Smooth muscle cell of the brain vasculature (primary cell): ENCODE data around the gene ANHX.

Experiments
- DNase-seq: peaks from one replicate; pipeline ENCODE4 v3.0.0-alpha.2; 2012; ENCODE audit warnings: low read depth, low spot score

The ANHX gene

DNA sequence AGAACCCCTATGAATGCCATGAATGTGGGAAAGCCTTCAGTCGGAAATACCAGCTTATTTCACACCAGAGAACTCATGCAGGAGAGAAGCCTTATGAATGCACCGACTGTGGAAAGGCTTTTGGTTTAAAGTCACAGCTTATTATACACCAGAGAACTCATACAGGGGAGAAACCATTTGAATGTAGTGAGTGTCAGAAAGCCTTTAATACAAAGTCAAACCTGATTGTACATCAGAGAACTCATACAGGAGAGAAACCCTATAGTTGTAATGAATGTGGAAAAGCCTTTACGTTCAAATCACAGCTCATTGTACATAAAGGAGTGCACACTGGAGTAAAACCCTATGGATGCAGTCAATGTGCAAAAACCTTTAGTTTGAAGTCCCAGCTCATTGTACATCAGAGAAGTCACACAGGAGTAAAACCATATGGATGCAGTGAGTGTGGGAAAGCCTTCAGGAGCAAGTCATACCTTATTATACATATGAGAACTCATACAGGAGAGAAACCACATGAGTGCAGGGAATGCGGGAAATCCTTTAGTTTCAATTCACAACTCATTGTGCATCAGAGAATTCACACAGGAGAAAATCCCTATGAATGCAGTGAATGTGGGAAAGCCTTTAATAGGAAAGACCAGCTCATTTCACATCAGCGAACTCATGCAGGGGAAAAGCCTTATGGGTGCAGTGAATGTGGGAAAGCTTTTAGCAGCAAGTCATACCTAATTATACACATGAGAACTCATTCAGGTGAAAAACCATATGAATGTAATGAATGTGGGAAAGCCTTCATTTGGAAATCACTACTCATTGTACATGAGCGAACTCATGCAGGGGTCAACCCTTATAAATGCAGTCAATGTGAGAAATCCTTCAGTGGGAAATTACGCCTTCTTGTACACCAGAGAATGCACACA is 32.1 kb downstream of the ANHX start:
- no peak for DNase-seq

DNA sequence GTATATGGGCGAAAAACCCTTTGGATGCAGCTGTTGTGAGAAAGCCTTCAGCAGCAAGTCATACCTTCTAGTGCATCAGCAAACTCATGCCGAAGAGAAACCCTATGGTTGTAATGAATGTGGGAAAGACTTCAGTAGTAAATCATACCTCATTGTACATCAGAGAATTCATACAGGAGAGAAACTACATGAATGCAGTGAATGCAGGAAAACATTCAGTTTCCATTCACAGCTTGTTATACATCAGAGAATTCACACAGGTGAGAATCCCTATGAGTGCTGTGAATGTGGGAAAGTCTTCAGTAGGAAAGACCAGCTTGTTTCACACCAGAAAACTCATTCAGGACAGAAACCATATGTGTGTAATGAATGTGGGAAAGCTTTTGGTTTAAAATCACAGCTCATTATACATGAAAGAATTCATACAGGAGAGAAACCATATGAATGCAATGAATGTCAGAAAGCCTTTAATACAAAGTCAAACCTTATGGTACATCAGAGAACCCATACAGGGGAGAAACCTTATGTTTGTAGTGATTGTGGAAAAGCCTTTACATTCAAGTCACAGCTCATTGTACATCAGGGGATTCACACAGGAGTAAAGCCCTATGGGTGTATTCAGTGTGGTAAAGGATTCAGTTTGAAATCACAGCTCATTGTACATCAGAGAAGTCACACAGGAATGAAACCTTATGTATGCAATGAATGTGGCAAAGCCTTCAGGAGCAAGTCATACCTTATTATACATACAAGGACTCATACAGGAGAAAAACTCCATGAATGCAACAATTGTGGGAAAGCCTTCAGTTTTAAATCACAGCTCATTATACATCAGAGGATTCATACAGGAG is 33.0 kb downstream of the ANHX start:
- DNase-seq, result no peak

DNA sequence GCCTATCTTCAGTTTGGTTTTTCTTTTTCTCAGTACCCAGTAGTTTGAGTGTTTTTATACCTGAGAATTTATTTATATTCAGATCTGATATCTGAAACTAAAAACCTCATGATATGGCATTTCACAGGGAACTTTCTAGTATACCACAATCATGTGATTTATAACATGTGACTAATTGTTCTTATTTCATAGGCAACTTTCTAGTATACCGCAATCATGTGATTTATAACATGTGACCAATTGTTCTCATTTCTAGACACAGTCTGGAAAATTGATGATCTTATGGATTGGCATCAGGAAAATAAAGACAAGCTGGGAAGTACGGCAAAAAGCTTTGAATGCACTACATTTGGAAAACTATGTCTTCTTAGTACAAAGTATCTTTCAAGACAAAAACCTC is 33.8 kb downstream of the ANHX start:
- no peak for DNase-seq

DNA sequence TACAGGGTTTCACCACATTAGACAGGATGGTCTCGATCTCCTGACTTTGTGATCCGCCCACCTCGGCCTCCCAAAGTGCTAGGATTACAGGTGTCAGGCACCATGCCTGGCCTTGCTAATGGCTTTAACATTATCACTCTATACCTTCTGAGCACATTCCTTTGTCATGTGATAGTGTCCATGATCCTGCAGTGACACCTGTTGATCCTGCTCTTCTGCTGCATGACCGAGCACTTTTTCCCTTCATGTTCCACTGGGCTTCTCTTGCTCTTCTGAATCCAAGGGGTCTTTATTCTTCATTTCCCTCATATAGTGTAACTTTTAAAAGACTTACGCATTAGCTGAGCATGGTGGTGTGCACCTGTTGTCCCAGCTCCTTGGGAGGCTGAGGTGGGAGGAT is 42.8 kb downstream of the ANHX start:
- no peak for DNase-seq

DNA sequence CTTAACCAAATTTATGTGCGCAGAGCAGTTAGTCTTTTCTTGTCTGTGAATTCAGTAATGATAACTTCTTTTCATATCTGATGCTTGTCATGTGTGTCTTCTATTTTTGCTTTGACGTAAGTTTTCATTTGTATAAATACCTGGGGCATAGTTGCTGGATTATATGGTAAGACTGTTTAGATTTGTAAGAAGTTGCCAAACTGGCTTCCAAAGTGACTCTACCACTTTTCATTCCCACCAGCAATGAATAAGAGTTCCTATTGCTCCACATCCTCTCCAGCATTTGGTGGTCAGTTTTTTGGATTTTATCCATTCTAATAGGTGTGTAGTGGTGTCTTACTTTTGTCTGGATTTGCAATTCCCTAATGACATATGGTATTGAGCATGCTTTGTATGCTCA is 45.5 kb downstream of the ANHX start:
- DNase-seq, result no peak

DNA sequence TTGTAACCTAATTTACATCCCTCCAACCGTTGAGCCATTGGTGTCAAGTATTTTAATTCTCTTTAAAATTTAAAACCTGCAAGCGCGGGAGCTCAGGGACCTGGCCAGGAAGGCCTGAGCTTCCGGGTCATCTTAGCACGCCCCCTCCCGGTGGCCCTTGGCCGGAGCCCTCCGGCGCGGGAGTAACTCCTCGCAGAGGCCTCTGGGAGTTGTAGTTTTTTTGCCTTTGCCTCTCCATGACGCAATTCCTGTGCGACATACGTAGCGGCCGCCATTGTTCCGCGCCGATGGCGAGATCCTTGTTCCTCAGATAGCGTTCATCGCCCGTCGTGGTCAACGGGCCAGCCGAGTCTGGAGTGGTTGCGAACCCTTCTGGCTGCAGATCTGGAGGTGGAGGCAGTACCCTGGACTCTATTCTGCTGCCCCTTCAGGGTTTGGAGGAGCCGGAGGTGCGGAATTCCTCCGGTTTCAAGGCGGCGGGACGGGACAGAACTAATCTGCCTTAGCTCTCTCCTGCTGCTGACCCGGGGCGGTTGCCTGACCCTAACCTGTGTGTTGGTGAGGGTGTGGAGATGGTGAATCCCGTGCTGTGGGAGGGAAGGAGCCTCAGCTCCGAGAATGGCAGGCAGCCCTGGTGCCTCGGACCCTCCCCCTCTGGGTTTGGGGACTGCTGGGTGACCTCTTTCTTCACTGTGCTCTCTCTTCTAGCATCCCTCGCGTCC is 54.3 kb downstream of the ANHX start, which contains the start of gene ZNF268:
Gene ZNF268, plus strand, starts transcription at position 258 of the 722 bp plus-strand sequence. CDS start 503 bp downstream, outside the sequence.
- peak; percentile 83 for DNase-seq

DNA sequence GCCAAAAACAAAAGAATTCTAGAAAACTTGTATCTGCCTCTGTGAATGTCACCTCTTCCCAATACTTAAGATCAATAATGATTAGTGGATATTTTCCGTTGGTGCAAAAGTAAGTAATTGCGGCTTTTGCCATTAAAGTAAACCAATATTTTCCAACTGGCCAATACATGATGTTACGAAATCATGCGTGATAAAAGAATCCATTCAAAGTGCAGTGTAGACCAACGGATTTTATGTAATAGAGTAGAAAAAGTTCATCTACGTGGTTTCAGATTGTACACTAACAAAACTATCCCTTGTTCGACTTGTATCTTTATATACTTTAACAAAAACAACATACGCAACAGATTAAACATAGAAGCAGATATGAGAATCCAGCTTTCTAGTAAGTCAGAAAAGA is 55.0 kb downstream of the ANHX start:
- no peak for DNase-seq

DNA sequence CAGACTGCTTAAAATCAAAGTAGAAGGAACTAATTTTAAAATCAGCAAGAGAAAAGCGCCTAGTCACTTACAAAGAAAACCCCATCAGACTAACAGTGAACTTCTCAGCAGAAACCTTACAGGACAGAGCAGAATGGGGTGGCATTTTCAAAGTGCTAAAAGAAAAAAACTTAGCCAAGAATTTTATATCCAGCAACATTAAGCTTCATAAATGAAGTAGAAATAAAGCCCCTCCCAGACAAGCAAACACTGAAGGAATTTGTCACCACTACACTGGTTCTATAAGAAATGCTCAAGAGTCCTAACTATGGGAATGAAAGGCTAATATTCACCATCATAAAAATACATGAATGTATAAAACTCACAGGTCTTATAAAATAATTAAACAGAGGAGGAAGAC is 60.8 kb downstream of the ANHX start:
- no peak for DNase-seq

DNA sequence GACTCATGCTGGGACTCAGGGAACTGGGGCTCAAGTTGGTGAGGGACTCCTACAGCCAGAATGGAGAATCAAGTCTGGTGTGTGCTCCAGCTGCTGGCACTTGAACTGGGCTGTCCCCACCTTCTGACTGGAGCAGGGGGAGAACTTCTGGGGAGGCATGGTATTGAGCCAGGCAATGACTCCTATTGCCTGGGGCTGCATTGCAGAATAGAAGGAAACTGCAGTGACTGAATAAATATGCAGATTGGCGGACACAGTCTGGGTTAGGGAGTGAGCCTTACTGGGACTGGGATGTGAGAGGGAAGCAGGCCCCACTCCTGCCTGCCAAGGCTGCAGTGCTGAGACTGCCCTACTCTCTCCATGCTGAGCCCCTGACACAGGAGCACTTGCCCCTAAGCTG is 63.2 kb downstream of the ANHX start:
- no peak for DNase-seq
